PFSK-1 (cell line): ENCODE measurements around the gene KIAA1210.

Experiments
- FOXP2 ChIP-seq: optimal IDR thresholded peaks from 2 replicates; pipeline ENCODE3; 2011; ENCODE audit warnings: borderline replicate concordance, control low read depth, inconsistent platforms; ENCODE audit not compliant: insufficient read depth; ENCODE audit errors: extremely low read length, extremely low read depth
- POLR2AphosphoS5 ChIP-seq: IDR thresholded peaks from 2 replicates; pipeline ENCODE4 v1.6.1; 2012; ENCODE audit warnings: low read depth, mild to moderate bottlenecking, control low read depth, low read length, moderate library complexity
- REST ChIP-seq, 2 experiments: IDR thresholded peaks; 2 replicates each; pipeline versions ENCODE4 v1.6.1 to v1.8.0; 2011 to 2012; ENCODE audit warnings: low read depth in 2 of 2, low read length in 2 of 2, control low read depth in 1 of 2, inconsistent platforms in 1 of 2, mild to moderate bottlenecking in 1 of 2, moderate library complexity in 1 of 2; ENCODE audit not compliant: insufficient read depth in 1 of 2
- SIN3A ChIP-seq: IDR thresholded peaks from 2 replicates; pipeline ENCODE4 v1.6.1; 2012; ENCODE audit warnings: mild to moderate bottlenecking, low read length, moderate library complexity, borderline replicate concordance; ENCODE audit not compliant: insufficient read depth
- TAF1 ChIP-seq: IDR thresholded peaks from 2 replicates; pipeline ENCODE4 v1.6.1; 2012; ENCODE audit warnings: low read length, control low read depth, borderline replicate concordance; ENCODE audit not compliant: insufficient read depth

Gene KIAA1210

DNA sequence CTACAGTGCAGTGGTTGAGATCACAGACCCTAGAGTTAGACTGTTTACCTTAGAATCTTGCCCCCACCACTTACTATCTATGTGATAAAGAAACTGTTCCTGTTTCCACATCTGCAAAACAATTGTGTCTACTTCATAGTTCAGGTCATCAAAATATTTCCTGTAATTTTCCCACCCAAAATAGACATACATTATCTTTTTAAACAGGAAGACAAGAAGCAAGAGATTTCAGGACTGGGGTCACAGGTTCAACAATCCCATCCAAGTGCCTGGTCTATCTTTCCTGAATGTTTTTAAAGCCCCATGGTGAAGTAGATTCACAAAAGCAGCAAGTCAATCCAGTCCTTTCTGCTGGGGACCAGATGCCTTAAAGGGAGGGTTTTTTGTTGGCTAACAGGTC is 96.6 kb downstream of the KIAA1210 start:
- no peak for TF ChIP-seq REST (IDR thresholded peaks at IDR 0.05; ENCODE audit: insufficient read depth in 1 of 2, low read depth in 2 of 2, low read length in 2 of 2)
- TF ChIP-seq POLR2AphosphoS5, result no peak
- TF ChIP-seq FOXP2, result no peak
- no peak for TF ChIP-seq SIN3A
- no peak for TF ChIP-seq TAF1

DNA sequence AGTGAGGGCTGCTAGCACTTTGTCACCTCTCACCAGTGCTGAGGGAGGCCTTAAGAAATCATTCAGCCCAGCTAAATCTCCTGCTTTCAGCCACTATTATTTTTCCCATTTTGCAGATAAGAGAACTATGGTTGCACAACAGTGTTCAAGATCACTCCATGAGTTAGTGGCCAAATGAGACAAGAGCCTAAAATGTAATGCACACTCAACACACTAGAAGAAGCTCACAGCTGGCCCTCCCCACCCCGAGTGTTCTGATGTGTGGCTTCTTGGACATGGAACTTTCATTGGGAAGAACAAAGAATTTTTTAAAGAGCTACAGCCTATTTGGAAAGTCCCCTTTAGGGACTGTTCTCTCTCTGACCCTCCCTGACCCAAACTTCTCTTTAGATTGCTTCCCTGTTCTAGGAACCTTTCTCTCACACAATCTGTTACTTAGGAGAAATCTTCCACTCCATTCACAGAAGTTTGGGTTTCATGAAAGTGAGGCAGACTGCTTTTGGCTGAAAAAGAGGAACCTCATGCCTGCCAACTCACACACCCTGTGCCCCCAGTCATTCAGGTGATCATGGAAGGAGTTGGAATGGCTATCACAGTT is 98.8 kb downstream of the KIAA1210 start:
- TF ChIP-seq FOXP2, result no peak
- TF ChIP-seq POLR2AphosphoS5, result no peak
- TF ChIP-seq SIN3A, result no peak
- no peak for TF ChIP-seq REST (IDR thresholded peaks at IDR 0.05; ENCODE audit: insufficient read depth in 1 of 2, low read depth in 2 of 2, low read length in 2 of 2)
- no peak for TF ChIP-seq TAF1
